Activated T-cell treated with anti-CD3 and anti-CD28 coated beads, Interleukin-2, amount 50 U/mL, for 1 hour (primary cell): ENCODE measurements around the gene CFC1.
"Not testable (repeated sequence)": the region's sequence is repeated elsewhere in the genome, so short reads cannot be mapped to it uniquely, and the experiment has no call there.

Experiments used
- DNase-seq: peaks from one replicate; pipeline ENCODE4 v3.0.0-alpha.2; 2020

The CFC1 gene

GRCh38 chr2:130599393-130599792 lies at the start of gene CFC1:
Gene CFC1, minus strand, starts transcription at chr2:130599575. Its CDS starts 288 bp downstream, at chr2:130599287.
- not testable (repeated sequence) for DNase-seq

GRCh38 chr2:130641688-130642087 lies 42.3 kb upstream of the CFC1 start:
- DNase-seq: not testable (repeated sequence)

- DNase-seq: not testable (repeated sequence)
Observed at GRCh38 chr2:130638973-130639372, 39.6 kb upstream of the CFC1 start.

- not testable (repeated sequence) for DNase-seq
Observed at GRCh38 chr2:130628784-130629475, 29.6 kb upstream of the CFC1 start.

GRCh38 chr2:130611140-130611539 lies 11.8 kb upstream of the CFC1 start, which contains the start of gene POTEJ:
Gene POTEJ, plus strand, starts transcription at chr2:130611440. Its CDS starts 93 bp downstream, at chr2:130611533.
- not testable (repeated sequence) for DNase-seq

- not testable (repeated sequence) for DNase-seq
Observed at GRCh38 chr2:130610486-130610885, 11.1 kb upstream of the CFC1 start.

- not testable (repeated sequence) for DNase-seq
Observed at GRCh38 chr2:130609002-130609920, 9.9 kb upstream of the CFC1 start.

- not testable (repeated sequence) for DNase-seq
Observed at GRCh38 chr2:130608276-130609001, 9.1 kb upstream of the CFC1 start.

- DNase-seq: not testable (repeated sequence)
Observed at GRCh38 chr2:130601648-130602302, 2.4 kb upstream of the CFC1 start.

- DNase-seq: not testable (repeated sequence)
Observed at GRCh38 chr2:130599926-130600325, 551 bp upstream of the CFC1 start.

GRCh38 chr2:130598463-130598862 lies 912 bp downstream of the CFC1 start:
- DNase-seq: not testable (repeated sequence)

GRCh38 chr2:130597994-130598393 lies 1.4 kb downstream of the CFC1 start:
- DNase-seq: not testable (repeated sequence)

GRCh38 chr2:130596757-130597156 lies 2.6 kb downstream of the CFC1 start:
- DNase-seq: not testable (repeated sequence)

GRCh38 chr2:130594011-130594410 lies 5.4 kb downstream of the CFC1 start:
- DNase-seq: not testable (repeated sequence)

- DNase-seq: not testable (repeated sequence)
Observed at GRCh38 chr2:130592791-130593414, 6.5 kb downstream of the CFC1 start.

- DNase-seq: not testable (repeated sequence)
Observed at GRCh38 chr2:130590842-130591359, 8.5 kb downstream of the CFC1 start.

GRCh38 chr2:130590170-130590841 lies 9.1 kb downstream of the CFC1 start:
- DNase-seq: not testable (repeated sequence)

GRCh38 chr2:130588688-130589458 lies 10.5 kb downstream of the CFC1 start:
- not testable (repeated sequence) for DNase-seq

- not testable (repeated sequence) for DNase-seq
Observed at GRCh38 chr2:130584726-130585125, 14.6 kb downstream of the CFC1 start.

- not testable (repeated sequence) for DNase-seq
Observed at GRCh38 chr2:130583582-130583981, 15.8 kb downstream of the CFC1 start.
